Measurements from ENCODE around the gene LDLRAD2.

DNA sequence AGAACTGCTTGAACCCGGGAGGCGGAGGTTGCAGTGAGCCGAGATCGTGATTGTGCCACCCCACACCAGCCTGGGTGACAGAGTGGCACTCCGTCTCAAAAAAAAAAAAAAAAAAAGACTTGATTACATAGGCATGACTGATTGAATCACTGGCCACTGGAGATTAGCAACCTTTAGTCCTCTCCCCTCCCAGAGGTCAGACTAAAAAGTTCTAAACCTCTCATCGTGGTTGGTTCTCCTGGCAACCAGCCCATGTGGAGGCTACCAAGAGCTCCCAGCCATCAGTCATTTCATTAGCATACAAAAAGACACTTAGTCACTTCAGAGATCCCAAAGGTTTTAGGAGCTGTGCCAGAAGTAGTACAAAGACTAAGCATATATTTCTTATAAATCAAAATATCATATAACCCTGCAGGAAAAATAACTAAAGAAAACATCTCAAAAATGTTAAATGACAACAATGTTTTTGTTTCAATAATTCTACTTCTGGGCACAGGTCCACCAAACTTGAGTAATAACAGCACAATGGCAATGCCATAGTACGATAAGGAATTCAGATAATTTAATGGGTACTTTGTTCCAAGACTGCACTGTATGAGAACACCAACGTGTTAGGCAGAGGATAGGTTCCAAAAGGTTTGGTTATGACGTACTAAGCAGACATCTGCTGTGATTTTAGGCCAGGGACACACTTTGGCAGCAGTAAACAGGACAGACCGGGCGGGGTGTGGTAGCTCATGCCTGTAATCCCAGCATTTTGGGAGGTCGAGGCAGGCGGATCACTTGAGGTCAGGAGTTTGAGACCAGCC, 47.2 kb upstream of the LDLRAD2 start:
- TF ChIP-seq CTCF (IDR thresholded peaks at IDR 0.05) = no peak
- TF ChIP-seq REST (IDR thresholded peaks at IDR 0.05; ENCODE audit: low read depth, low read length) = no peak
- no peak for TF ChIP-seq RFX5 (IDR thresholded peaks at IDR 0.05; ENCODE audit: low read length)
- TF ChIP-seq POLR2AphosphoS5 (IDR thresholded peaks at IDR 0.05; ENCODE audit: low read depth, low read length) = peak; percentile 71

All from SK-N-SH (cell line).